Activated naive CD4-positive, alpha-beta T cell (primary cell): ENCODE measurements around the gene SDK1.
A peak's percentile ranks its signal among the peaks of the same experiment; 100 is the strongest.
"Not testable (repeated sequence)": the region's sequence is repeated elsewhere in the genome, so short reads cannot be mapped to it uniquely, and the experiment has no call there.

Source experiments
- DNase-seq, 4 experiments: peaks; one replicate each; lab custom pipeline; 2025; lab: John Stamatoyannopoulos, UW

Gene SDK1

GRCh38 chr7:4074407-4074806 is 773.4 kb downstream of the SDK1 start:
- no peak for DNase-seq

GRCh38 chr7:4074994-4075393 is 773.9 kb downstream of the SDK1 start:
- DNase-seq: no peak

DNA sequence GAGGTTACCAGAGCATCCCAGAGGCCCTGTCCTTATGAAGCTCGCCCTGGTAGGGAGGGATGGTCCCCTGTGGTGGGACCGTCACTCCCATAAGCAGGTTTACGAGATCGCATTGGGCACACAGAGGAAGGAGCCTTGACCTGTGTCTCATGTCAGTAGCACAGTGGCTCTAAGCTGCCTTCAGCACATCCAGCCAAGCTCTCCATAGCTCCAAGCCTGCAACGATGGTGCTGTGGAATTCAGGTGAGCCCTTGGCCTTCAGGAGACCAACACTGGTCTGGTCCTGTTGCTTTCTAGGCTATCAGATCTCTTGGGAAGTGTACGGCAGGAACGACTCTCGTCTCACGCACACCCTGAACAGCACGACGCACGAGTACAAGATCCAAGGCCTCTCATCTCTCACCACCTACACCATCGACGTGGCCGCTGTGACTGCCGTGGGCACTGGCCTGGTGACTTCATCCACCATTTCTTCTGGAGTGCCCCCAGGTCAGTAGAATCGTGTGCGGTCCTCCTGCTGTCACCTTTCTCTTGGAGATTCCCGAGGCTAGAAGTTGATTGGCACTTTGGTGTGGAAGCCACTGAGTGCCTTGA is 775.7 kb downstream of the SDK1 start:
- no peak for DNase-seq

DNA sequence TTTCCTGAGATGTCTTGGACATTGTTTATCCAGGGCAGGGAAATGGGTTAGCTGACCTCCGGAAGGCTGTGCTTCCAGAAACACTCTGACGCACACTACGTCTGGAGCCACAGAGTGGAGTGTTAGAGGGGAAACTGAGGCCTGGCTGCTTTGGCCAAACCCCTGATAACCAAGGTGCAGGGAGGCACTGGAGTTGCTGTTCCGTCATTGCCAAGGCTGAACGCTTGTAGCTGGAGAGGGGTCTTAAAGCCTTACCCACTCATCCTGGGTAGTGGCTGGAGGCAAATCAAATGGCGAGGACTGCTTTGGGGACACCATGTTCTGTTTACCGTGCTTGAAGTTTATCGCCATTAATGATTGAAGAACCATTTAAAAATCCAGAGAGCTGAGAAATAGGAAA is 776.9 kb downstream of the SDK1 start:
- DNase-seq: no peak

DNA sequence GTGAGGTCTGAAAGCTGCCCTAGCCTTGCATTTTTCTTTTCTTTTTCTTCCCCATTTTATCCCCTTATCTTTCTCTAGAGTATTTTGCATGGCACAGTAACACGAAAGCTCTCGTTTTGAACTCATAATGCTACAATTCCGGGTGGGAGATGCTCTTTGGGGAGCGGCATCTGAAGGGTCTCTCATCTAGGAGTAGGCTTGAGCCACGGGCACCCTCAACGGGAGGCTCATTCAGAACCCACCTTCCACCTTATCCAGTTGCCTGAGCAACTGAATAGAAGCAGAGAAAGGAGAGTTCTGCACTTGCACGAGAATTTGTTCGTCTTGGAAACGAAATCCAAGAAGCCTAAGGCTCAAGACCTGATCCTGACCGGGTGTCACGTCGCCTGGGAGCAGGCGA is 777.5 kb downstream of the SDK1 start:
- DNase-seq: no peak

- DNase-seq: no peak
Measured at GRCh38 chr7:4079366-4079765, 778.3 kb downstream of the SDK1 start.

GRCh38 chr7:4079956-4080355 is 778.9 kb downstream of the SDK1 start:
- DNase-seq: no peak

- DNase-seq: no peak
Measured at GRCh38 chr7:4080954-4081353, 779.9 kb downstream of the SDK1 start.

- DNase-seq: no peak
Measured at GRCh38 chr7:4083513-4083912, 782.5 kb downstream of the SDK1 start.

DNA sequence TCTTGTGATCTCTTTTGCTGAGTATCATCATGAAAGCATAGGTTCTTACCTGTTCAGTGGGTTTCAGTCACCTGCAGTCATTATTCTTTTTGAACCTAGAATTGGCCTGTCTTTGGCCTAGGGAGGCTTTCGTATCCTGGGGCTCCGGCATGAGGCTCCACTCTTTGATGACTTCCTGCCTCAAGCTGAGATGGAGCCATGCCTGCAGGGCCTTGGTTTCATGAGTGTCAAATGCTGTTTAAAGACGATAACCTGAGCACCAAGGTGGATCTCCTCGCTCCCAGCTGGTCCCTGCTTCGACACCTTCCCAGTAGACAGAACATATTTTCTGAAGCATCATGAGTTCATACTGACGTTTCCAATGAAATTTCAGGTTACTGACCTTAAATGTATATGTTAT is 783.2 kb downstream of the SDK1 start:
- no peak for DNase-seq

DNA sequence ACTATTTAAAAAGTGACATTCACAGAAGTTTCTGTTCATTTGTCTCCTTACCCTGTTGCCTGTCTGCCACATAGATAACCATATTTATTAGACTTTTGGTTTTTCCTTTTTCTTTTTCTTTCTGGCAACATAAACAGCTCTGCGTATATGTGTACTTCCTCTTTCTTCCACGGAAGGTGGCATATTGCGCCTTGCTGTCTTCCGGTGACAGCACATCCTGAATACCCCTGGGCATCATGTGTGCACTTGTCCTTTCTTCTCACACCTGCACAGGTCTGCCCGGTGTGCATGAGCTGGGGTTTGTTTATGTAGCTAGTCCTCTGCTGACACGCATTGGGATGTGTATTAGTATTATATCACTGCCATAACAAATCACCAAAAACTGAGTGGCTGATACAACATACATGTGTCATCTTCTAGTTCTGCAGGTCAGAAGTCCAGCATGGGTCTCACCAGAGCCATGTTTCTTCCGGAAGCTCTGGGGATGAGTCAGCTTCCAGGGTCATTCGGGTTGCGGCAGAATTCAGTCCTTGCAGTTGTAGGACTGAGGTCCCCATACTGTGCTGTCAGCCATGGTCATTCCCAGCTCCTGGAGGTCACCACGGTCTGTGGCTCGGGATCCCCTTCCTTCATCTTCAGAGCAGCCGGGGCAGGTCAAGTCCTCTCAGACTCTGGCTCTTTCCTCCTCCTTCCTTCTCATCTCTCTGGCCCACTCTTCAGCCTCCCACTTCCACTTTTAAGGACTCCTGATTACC is 785.1 kb downstream of the SDK1 start:
- DNase-seq: no peak

DNA sequence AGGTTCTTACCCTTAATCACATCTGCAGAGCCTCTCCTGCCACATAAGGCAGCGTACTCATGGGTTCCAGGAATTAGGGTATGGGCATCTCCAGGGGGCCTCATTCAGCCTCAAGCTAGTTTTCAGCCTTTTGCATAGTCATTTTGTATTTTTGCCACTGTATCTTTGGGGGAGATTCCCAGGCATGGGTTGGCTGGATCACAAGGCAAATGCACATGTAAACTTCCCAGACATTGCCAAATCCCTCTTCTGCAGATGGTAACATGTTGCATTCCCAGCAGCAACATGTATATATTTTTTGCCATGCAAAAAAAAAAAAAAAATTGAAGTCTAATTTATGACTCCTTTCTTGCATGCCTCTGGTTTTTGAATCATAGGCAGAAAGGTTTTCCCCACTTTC is 785.7 kb downstream of the SDK1 start:
- DNase-seq: no peak

GRCh38 chr7:4091767-4092166 is 790.7 kb downstream of the SDK1 start:
- no peak for DNase-seq

- DNase-seq: no peak
Measured at GRCh38 chr7:4093035-4093434, 792.0 kb downstream of the SDK1 start.

DNA sequence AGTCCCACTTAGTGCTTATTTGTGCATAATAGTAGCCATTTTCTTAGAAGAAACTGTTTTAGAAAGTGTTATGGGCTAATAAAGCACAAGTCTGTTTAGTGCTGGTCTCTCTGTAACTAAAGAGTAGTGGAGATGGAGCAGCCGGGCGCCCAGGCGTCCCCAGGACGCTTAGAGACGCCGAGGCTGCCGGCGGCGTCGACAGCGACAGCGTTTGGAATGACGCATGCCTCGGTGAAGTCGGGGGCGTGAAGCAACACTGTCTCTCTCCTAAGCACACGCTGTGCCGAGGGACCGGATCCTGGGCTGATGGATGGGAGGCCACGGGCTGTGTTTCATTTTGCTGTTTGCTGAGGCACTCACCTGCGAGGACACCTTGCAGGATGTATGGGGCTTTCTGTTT is 792.4 kb downstream of the SDK1 start:
- DNase-seq: no peak

GRCh38 chr7:4094158-4094557 is 793.1 kb downstream of the SDK1 start:
- not testable (repeated sequence) for DNase-seq

- DNase-seq: peak in 1 of 4 experiments; percentile 13
Measured at GRCh38 chr7:4097001-4097609, 796.1 kb downstream of the SDK1 start.

GRCh38 chr7:4098169-4098568 is 797.1 kb downstream of the SDK1 start:
- DNase-seq: no peak

DNA sequence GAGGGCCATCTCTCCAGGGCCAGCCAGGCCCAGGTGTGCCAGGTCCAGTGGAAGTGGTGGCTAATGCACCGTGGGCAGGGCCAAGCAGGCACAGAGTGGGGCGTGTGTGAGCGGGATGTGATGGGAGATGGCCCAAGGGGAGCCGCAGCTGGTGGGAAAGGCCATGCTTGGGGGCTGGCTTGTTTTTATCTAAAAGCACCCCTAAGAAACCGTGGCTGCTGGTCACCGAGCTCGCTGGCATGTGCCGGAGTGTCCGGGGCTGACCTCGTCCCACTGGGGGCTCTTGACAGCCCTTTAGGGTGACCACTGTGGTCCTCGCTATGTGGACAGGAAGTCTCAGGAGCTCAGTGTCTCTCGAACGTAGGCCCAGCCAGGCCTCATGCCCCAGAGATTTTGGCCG is 798.6 kb downstream of the SDK1 start:
- no peak for DNase-seq

DNA sequence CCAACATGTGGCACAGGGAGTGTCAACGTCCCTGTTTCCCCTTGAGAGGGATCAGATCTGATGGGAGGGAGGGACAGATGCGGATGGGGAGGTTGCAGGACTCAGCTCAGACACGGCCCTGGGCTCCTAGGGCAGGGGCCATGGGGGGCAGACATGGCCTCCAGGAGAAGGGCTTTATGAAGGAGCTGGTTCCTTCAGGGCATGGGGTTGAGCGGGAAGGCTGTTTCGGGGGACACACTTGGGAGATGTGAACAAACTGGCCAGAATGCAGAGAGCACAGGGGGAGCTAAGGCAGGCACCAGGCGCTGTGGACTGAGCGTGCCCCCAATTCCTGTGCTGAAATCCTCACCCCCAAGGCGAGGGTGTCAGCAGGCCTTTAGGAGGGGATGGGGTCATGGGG is 799.1 kb downstream of the SDK1 start:
- DNase-seq: no peak

DNA sequence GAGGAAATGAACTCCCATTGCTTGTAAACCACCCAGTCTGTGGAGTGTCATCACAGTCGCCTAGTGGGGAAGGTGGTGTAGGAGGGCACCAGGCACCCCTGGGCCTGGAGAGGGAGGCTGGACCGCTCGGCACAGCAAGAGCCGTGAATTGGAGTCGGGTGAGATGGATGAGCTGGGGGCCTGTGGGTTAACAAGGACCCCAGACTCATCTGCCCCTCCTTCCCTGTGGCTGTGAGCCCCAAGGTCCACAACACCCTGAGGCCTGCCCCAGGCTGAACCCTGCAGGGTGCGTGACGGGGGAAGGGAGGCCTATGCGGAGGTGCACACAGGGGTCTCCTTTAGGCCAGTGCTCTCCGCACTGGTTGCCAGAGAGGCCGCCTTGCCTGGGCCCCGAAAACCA is 799.6 kb downstream of the SDK1 start:
- DNase-seq: no peak

- DNase-seq: no peak
Measured at GRCh38 chr7:4102231-4102841, 801.3 kb downstream of the SDK1 start.
